ENCODE results near the gene BCL6B. TPM values are rescaled to one million over a fixed set of nuclear protein-coding genes. Genes with fewer than 3 reads are reported as not detected.

Gene BCL6B
- polyA plus RNA-seq, 3 donors: 0.06 TPM; not detected in 2

- Histone ChIP-seq H3K27me3 (ENCODE audit: control insufficient read depth in 2 of 2, insufficient read depth in 2 of 2, low read length in 2 of 2) (peaks cover 0 to 25% of the 10 kb centered on the region in 2 donors), H4K20me1 (ENCODE audit: insufficient read depth, low read length) (no peaks in the 10 kb centered on the region), H3K36me3 (replicated peaks in 1 of 2; ENCODE audit: control insufficient read depth in 1 of 2, insufficient read depth in 2 of 2, low read length in 2 of 2) (peaks cover 12 to 15% of the 10 kb centered on the region in 2 donors), H3K4me2 (replicated peaks; ENCODE audit: extremely low read depth, low read length, poor library complexity, severe bottlenecking) (no peak overlapping the region), H3K79me2 (ENCODE audit: insufficient read depth, low read length) (peaks cover 14% of the 10 kb centered on the region), H3K27ac (ENCODE audit: low read depth in 1 of 2, low read length in 2 of 2) (no peak overlapping the region), H2AFZ (ENCODE audit: insufficient read depth, low read depth, low read length, poor library complexity, severe bottlenecking) (no peak overlapping the region), H3K9me3 (replicated peaks in 1 of 2; ENCODE audit: control insufficient read depth in 1 of 2, insufficient read depth in 1 of 2, low read length in 2 of 2) (peaks cover 0 to 3% of the 10 kb centered on the region in 2 donors), H3K9ac (ENCODE audit: insufficient read depth, low read length, poor library complexity, severe bottlenecking) (no peak overlapping the region), H3K4me3 (replicated peaks in 1 of 3; ENCODE audit: low read depth in 2 of 3, low read length in 3 of 3) (no peak overlapping the region), H3K4me1 (ENCODE audit: control insufficient read depth in 1 of 2, insufficient read depth in 2 of 2, low read length in 2 of 2) (peaks cover 44 to 58% of the 10 kb centered on the region in 2 donors)
- TF ChIP-seq CTCF (IDR thresholded peaks at IDR 0.05): no peak
- peaks cover 61% of the 10 kb centered on the region for H3K4me1 Mint-ChIP-seq
- peaks cover 0 to 3% (median 0%) of the 10 kb centered on the region in 7 donors for H3K9me3 Mint-ChIP-seq
- H3K27ac Mint-ChIP-seq: peak overlapping the region in 2 of 7 donors; percentile 27 to 31
- no peak overlapping the region for H3K4me3 Mint-ChIP-seq
- peaks cover 26 to 28% of the 10 kb centered on the region in 2 donors for H3K36me3 Mint-ChIP-seq
- WGBS (ENCODE audit: insufficient coverage): 79% methylated on average over 8 of the region's 10 CpGs
- DNase-seq: no peak
- intact Hi-C loops (cut with micrococcal nuclease): no loop called here
- peaks cover 28 to 33% (median 29%) of the 10 kb centered on the region in 3 donors for H3K27me3 Mint-ChIP-seq (ENCODE audit: low read depth in 3 of 3)
Observed at GRCh38 chr17:7018331-7018964, 4.4 kb upstream of the BCL6B start.

GRCh38 chr17:7019367-7019766 is 3.5 kb upstream of the BCL6B start:
- WGBS (ENCODE audit: insufficient coverage): 74% methylated on average over 4 of the region's 10 CpGs
- H3K79me2 ChIP-seq (ENCODE audit: insufficient read depth, low read length): peaks cover 5% of the 10 kb centered on the region
- no peak overlapping the region for H3K9ac ChIP-seq (ENCODE audit: insufficient read depth, low read length, poor library complexity, severe bottlenecking)
- no peak overlapping the region for H3K27ac ChIP-seq (ENCODE audit: low read depth in 1 of 2, low read length in 2 of 2)
- H4K20me1 ChIP-seq (ENCODE audit: insufficient read depth, low read length): no peaks in the 10 kb centered on the region
- Mint-ChIP-seq H3K36me3 (peaks cover 17 to 18% of the 10 kb centered on the region in 2 donors), H3K27ac (no peak overlapping the region), H3K9me3 (peaks cover 0 to 4% (median 0%) of the 10 kb centered on the region in 7 donors), H3K4me3 (peak overlapping the region in 1 of 2 donors; percentile 75), H3K27me3 (ENCODE audit: low read depth in 3 of 3) (peaks cover 30 to 35% (median 34%) of the 10 kb centered on the region in 3 donors), H3K4me1 (peaks cover 59% of the 10 kb centered on the region)
- H3K4me2 ChIP-seq (replicated peaks; ENCODE audit: extremely low read depth, low read length, poor library complexity, severe bottlenecking): no peak overlapping the region
- intact Hi-C loops (cut with micrococcal nuclease): no loop called here
- H3K4me3 ChIP-seq (replicated peaks in 1 of 3; ENCODE audit: low read depth in 2 of 3, low read length in 3 of 3): no peak overlapping the region
- no peak overlapping the region for H2AFZ ChIP-seq (ENCODE audit: insufficient read depth, low read depth, low read length, poor library complexity, severe bottlenecking)
- peaks cover 12 to 15% of the 10 kb centered on the region in 2 donors for H3K36me3 ChIP-seq (replicated peaks in 1 of 2; ENCODE audit: control insufficient read depth in 1 of 2, insufficient read depth in 2 of 2, low read length in 2 of 2)
- H3K27me3 ChIP-seq (ENCODE audit: control insufficient read depth in 2 of 2, insufficient read depth in 2 of 2, low read length in 2 of 2): peaks cover 0 to 25% of the 10 kb centered on the region in 2 donors
- peaks cover 36 to 59% of the 10 kb centered on the region in 2 donors for H3K4me1 ChIP-seq (ENCODE audit: control insufficient read depth in 1 of 2, insufficient read depth in 2 of 2, low read length in 2 of 2)
- H3K9me3 ChIP-seq (replicated peaks in 1 of 2; ENCODE audit: control insufficient read depth in 1 of 2, insufficient read depth in 1 of 2, low read length in 2 of 2): peaks cover 0 to 3% of the 10 kb centered on the region in 2 donors
- no peak for TF ChIP-seq CTCF (IDR thresholded peaks at IDR 0.05)
- DNase-seq: no peak
